GM12878 (cell line): ENCODE data around the gene NOD1. TPM values are rescaled to one million over a fixed set of nuclear protein-coding genes. Genes with fewer than 3 reads are reported as not detected.

Source experiments
- ATAC-seq: fragments of 200-7000 bp; cut with Tn5 transposase; 3 replicates; pipeline ENCODE4 v1.9.1; 2020; ENCODE audit warnings: mild to moderate bottlenecking, moderate library complexity
- BruUV-seq: library from RNA; stranded (reverse); fragments of 400-500 nt; replicated peaks from 2 replicates; lab custom pipeline; 2021; lab: Mats Ljungman, UMichigan
- CTCF ChIA-PET: fragments of 300-600 bp; sonication (Branson Sonifier 250); formaldehyde crosslinking; extraction: SDS; loops from one replicate; lab custom pipeline; 2021; ENCODE audit warnings: inconsistent platforms; lab: Yijun Ruan, JAX
- POLR2A ChIA-PET: fragments of 350-600 bp; formaldehyde crosslinking; extraction: SDS; loops from one replicate; lab custom pipeline; 2021; ENCODE audit warnings: inconsistent platforms; lab: Charles Lee
- RAD21 ChIA-PET: fragments of 300-600 bp; sonication (Branson Sonifier 250); formaldehyde crosslinking; loops from one replicate; lab custom pipeline; 2023; ENCODE audit warnings: antibody characterized with exemption; ENCODE audit not compliant: unreplicated experiment; lab: Charles Lee
- SMC1A ChIA-PET: fragments of 300-600 bp; sonication (Branson Sonifier 250); formaldehyde crosslinking; loops from one replicate; lab custom pipeline; 2023; ENCODE audit not compliant: unreplicated experiment, uncharacterized antibody; lab: Charles Lee
- DNase-seq: peaks from one replicate; pipeline ENCODE4 v3.0.0-alpha.2; 2011; ENCODE audit warnings: low read depth, low spot score
- FAIRE-seq: peaks from 3 replicates; lab custom pipeline; 2011; peaks lifted over from hg19 to GRCh38; lab: Jason Lieb, UNC
- H2AFZ ChIP-seq: 2 replicates; pipeline ENCODE4 v1.6.0; 2011; ENCODE audit warnings: low read depth, low read length, control low read depth; ENCODE audit not compliant: control insufficient read depth
- H3K27ac ChIP-seq: 2 replicates; pipeline ENCODE4 v1.5.1; 2011; ENCODE audit warnings: control low read depth; ENCODE audit not compliant: control insufficient read depth, insufficient read depth
- H3K27me3 ChIP-seq, 2 experiments: replicated peaks in 1 of 2; 2 replicates each; pipeline versions ENCODE4 v1.6.0 to v1.6.1; 2011; ENCODE audit warnings: low read length in 1 of 2; ENCODE audit not compliant: control insufficient read depth in 2 of 2, insufficient read depth in 2 of 2
- H3K36me3 ChIP-seq, 2 experiments: 2 replicates each; pipeline ENCODE4 v1.5.1; 2011; ENCODE audit warnings: low read length in 1 of 2; ENCODE audit not compliant: control insufficient read depth in 2 of 2, insufficient read depth in 2 of 2
- H3K4me1 ChIP-seq: 2 replicates; pipeline ENCODE4 v1.6.1; 2011; ENCODE audit warnings: mild to moderate bottlenecking, low read length, moderate library complexity, mixed read lengths; ENCODE audit not compliant: control insufficient read depth, insufficient read depth
- H3K4me2 ChIP-seq: 2 replicates; pipeline ENCODE4 v1.6.0; 2011; ENCODE audit warnings: control low read depth; ENCODE audit not compliant: control insufficient read depth, insufficient read depth
- H3K4me3 ChIP-seq: fragments of 200-600 bp; sonication (generic); 2 replicates; pipeline ENCODE4 v1.5.1; 2016
- H3K79me2 ChIP-seq: 2 replicates; pipeline ENCODE4 v1.6.0; 2011; ENCODE audit warnings: low read length; ENCODE audit not compliant: control insufficient read depth, insufficient read depth
- H3K9ac ChIP-seq: 2 replicates; pipeline ENCODE4 v1.8.0; 2011; ENCODE audit warnings: low read length, control low read depth, mixed read lengths; ENCODE audit not compliant: control insufficient read depth, insufficient read depth
- H3K9me3 ChIP-seq: replicated peaks from 3 replicates; pipeline ENCODE4 v1.5.1; 2011; ENCODE audit warnings: mild to moderate bottlenecking, low read length; ENCODE audit not compliant: control insufficient read depth, insufficient read depth
- H4K20me1 ChIP-seq: 2 replicates; pipeline ENCODE4 v1.6.0; 2011; ENCODE audit not compliant: control insufficient read depth, insufficient read depth
- ATF2 ChIP-seq: IDR thresholded peaks from 2 replicates; pipeline ENCODE4 v1.6.1; 2012; ENCODE audit warnings: low read length, inconsistent platforms
- CBX3 ChIP-seq: fragments of 200-600 bp; sonication (generic); IDR thresholded peaks from 2 replicates; pipeline ENCODE4 v1.6.1; 2016; ENCODE audit warnings: low read depth, borderline replicate concordance
- CREM ChIP-seq: IDR thresholded peaks from 2 replicates; pipeline ENCODE4 v1.6.1; 2014; ENCODE audit warnings: antibody characterized with exemption, low read depth
- HDGF ChIP-seq: fragments of 450-650 bp; IDR thresholded peaks from 2 replicates; pipeline ENCODE4 v1.6.1; 2016; ENCODE audit warnings: antibody characterized with exemption
- PML ChIP-seq: IDR thresholded peaks from 2 replicates; pipeline ENCODE4 v1.6.1; 2012; ENCODE audit warnings: low read length, inconsistent platforms
- SMAD5 ChIP-seq: IDR thresholded peaks from 2 replicates; pipeline ENCODE4 v1.6.1; 2016; ENCODE audit warnings: antibody characterized with exemption, low read depth
- TCF12 ChIP-seq: IDR thresholded peaks from 2 replicates; pipeline ENCODE4 v1.6.1; 2011; ENCODE audit warnings: low read depth, mild to moderate bottlenecking, low read length
- YY1 ChIP-seq: IDR thresholded peaks from 2 replicates; pipeline ENCODE4 v1.6.1; 2011; ENCODE audit warnings: low read depth, mild to moderate bottlenecking, low read length
- ZBTB11 ChIP-seq: fragments of 450-650 bp; formaldehyde crosslinking; IDR thresholded peaks from 2 replicates; pipeline ENCODE4 v1.5.0; 2022; ENCODE audit warnings: mild to moderate bottlenecking, missing genetic modification characterization
- WGBS: methylation state at CpG from one replicate; pipeline ENCODE4 v1.1.6; 2016; ENCODE audit warnings: low lambda C conversion rate; ENCODE audit not compliant: insufficient replicate concordance, insufficient coverage; ENCODE audit errors: missing lambda C conversion rate; 5-methylcytosine and 5-hydroxymethylcytosine counted together
- in situ Hi-C: fragments of 300-500 bp; cut with MboI; formaldehyde crosslinking; loops from 9 replicates; pipeline ENCODE4 v1.14.3; 2018; ENCODE audit warnings: mixed read lengths
- intact Hi-C: fragments of 100-400 bp; cut with micrococcal nuclease; formaldehyde crosslinking; loops from one replicate; pipeline ENCODE4 v1.14.2; 2022; ENCODE audit not compliant: unreplicated experiment
- polyA plus RNA-seq, 11 experiments: library from polyadenylated mRNA; depleted of rRNA in 4 of 11; unstranded in 6 of 11; stranded (reverse) in 5 of 11; fragments of >200 nt; fragmentation: Nextera tagmentation in 4 of 11; fragmentation: Illumina TruSeq in 1 of 11; extraction: Ambion mirVana in 4 of 11; extraction: Trizol in 1 of 11; gene quantifications; 1 replicate in 1 of 11; 2 replicates in 10 of 11; pipeline versions ENCODE4 v1.2.1 to v1.2.3, GENCODE V29; 2011 to 2016; ENCODE audit warnings: inconsistent platforms in 2 of 11, missing spikeins in 2 of 11, low read depth in 1 of 11
- total RNA-seq, 4 experiments: library from RNA; depleted of rRNA in 3 of 4; stranded (reverse); fragments of >200 nt in 3 of 4; fragmentation: Illumina TruSeq in 1 of 4; extraction: Trizol in 1 of 4; gene quantifications; 2 replicates each; pipeline versions ENCODE4 v1.2.1 to v1.2.3, GENCODE V29; 2013 to 2021
- TF ChIP-seq, protein P1 (sequence below): fragments of 450-650 bp; IDR thresholded peaks from 2 replicates; pipeline ENCODE4 v1.6.1; 2016; ENCODE audit warnings: mild to moderate bottlenecking
- TF ChIP-seq, protein P2 (sequence below): IDR thresholded peaks from 2 replicates; pipeline ENCODE4 v1.6.1; 2011; ENCODE audit warnings: borderline replicate concordance, low read depth, mild to moderate bottlenecking, moderate library complexity, low read length; ENCODE audit not compliant: insufficient read depth, poor library complexity, severe bottlenecking
- TF ChIP-seq, protein P3 (sequence below): fragments of 450-650 bp; IDR thresholded peaks from 2 replicates; pipeline ENCODE4 v1.6.1; 2016; ENCODE audit warnings: mild to moderate bottlenecking

The NOD1 gene
- total and polyA plus RNA-seq, 10 of the 15 experiments (the other 5 are each of a cell fraction or from before 2014, with no cell fraction given): 1.8 to 14.6 (median 8.9) TPM

DNA sequence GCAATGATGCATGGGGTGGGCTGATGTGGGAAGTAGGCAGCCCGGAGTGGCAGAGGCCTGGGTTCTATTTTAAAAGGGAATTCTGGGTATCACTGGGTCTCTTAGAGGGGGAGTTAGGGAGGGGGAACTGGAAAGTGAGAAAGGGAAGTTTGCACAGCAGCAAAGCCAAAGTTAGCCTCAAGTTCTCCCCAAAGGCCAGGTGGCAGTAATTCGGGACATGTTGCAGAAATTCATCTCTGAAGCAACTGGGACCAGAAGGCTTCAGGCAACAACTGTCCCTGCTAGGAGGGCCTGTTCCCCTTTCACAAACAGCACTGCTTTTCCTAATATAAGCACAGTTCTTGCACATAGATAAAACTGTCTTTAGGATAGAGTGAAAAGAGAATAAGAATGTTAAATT, 67.4 kb downstream of the NOD1 start (continued):
- TF ChIP-seq, protein P1, sequence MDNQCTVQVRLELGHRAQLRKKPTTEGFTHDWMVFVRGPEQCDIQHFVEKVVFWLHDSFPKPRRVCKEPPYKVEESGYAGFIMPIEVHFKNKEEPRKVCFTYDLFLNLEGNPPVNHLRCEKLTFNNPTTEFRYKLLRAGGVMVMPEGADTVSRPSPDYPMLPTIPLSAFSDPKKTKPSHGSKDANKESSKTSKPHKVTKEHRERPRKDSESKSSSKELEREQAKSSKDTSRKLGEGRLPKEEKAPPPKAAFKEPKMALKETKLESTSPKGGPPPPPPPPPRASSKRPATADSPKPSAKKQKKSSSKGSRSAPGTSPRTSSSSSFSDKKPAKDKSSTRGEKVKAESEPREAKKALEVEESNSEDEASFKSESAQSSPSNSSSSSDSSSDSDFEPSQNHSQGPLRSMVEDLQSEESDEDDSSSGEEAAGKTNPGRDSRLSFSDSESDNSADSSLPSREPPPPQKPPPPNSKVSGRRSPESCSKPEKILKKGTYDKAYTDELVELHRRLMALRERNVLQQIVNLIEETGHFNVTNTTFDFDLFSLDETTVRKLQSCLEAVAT: no peak
- TF ChIP-seq, protein P2, sequence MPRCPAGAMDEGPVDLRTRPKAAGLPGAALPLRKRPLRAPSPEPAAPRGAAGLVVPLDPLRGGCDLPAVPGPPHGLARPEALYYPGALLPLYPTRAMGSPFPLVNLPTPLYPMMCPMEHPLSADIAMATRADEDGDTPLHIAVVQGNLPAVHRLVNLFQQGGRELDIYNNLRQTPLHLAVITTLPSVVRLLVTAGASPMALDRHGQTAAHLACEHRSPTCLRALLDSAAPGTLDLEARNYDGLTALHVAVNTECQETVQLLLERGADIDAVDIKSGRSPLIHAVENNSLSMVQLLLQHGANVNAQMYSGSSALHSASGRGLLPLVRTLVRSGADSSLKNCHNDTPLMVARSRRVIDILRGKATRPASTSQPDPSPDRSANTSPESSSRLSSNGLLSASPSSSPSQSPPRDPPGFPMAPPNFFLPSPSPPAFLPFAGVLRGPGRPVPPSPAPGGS: no peak
- TF ChIP-seq TCF12: no peak

DNA sequence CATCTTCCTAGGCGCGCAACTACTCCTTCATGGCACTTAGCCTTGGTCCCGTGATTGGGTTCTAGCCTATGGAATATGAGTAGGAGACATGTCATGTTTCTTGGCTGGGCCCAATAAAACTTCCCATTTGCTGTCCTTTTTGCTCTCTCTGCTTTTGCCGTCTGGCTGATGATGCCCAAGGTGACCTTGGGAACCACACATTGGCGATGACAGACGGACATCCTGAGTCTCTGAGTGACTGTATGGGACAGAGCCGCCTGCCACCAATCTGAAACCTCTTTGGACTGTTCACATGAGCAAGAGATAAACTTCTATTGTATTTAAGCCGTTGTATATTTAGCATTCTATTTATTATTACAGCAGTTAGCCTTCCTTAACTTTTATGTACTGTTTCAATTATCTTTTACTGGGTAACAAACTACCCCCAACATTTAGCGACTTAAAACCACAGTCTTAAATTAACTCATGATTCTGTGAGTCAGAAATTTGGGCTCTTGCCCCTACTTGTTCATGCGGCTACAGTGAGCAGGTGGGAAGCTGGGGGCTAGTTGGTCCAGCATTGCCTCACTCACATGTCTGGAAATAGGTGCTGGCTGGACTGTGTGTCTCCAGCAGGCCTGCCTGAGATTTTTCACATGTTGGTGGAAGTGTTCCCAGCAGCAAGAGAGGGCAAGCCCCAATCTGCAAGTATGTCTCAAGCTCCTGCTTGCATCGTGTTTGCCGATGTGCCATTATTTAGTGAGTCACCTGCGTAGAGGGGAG, 71.7 kb downstream of the NOD1 start:
- WGBS: 88% methylated on average over 13 of the region's 13 CpGs
- ChIA-PET POLR2A (no interaction called here), CTCF (interaction anchor here (1.6 to 2.0 kb wide), 2 partner anchors 131 to 242 kb away, joined by 4 to 5 read pairs; no protein-coding TSS in a partner anchor), RAD21 (interaction anchor here (0.6 to 1.7 kb wide), 3 partner anchors 128 to 652 kb away, joined by 3 to 6 read pairs (median 3); no protein-coding TSS in a partner anchor), SMC1A (interaction anchor here (1.0 to 1.1 kb wide), 2 partner anchors 11 to 30 kb away, joined by 3 to 5 read pairs; no protein-coding TSS in a partner anchor)
- DNase-seq (no peak), FAIRE-seq (no peak), ATAC-seq (no peak)
- intact Hi-C loops (no loop called here), in situ Hi-C loops (no loop called here)
- H4K20me1 ChIP-seq: no peaks in the 10 kb centered on the region
- no peak overlapping the region for H3K4me2 ChIP-seq
- no TSS peak for BruUV-seq
- no peaks in the 10 kb centered on the region for H3K79me2 ChIP-seq
- H3K4me3 ChIP-seq: no peak overlapping the region
- H3K36me3 ChIP-seq: no peaks in the 10 kb centered on the region; a peak in 2 of 4 replicates
- no peaks in the 10 kb centered on the region for H3K27me3 ChIP-seq
- no peak overlapping the region for H2AFZ ChIP-seq
- H3K27ac ChIP-seq: no peak overlapping the region
- no peaks in the 10 kb centered on the region for H3K9me3 ChIP-seq
- H3K9ac ChIP-seq: no peak overlapping the region
- peaks cover 6% of the 10 kb centered on the region for H3K4me1 ChIP-seq
- TF ChIP-seq CREM (no peak), ZBTB11 (CRISPR knock-in tag) (no peak), YY1 (no peak), ATF2 (no peak), SMAD5 (no peak), PML (no peak), CBX3 (no peak), HDGF (no peak)
- TF ChIP-seq, protein P3, sequence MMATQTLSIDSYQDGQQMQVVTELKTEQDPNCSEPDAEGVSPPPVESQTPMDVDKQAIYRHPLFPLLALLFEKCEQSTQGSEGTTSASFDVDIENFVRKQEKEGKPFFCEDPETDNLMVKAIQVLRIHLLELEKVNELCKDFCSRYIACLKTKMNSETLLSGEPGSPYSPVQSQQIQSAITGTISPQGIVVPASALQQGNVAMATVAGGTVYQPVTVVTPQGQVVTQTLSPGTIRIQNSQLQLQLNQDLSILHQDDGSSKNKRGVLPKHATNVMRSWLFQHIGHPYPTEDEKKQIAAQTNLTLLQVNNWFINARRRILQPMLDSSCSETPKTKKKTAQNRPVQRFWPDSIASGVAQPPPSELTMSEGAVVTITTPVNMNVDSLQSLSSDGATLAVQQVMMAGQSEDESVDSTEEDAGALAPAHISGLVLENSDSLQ: no peak
